Fibroblast of skin of scalp (primary cell): ENCODE measurements around the gene EBP. TPM values are rescaled to one million over a fixed set of nuclear protein-coding genes. Genes with fewer than 3 reads are reported as not detected.

Experiments
- DNase-seq: peaks from one replicate; pipeline ENCODE4 v3.0.0-alpha.2; 2013
- polyA plus RNA-seq, 2 experiments: library from polyadenylated mRNA; unstranded; fragments of 120-200 nt; gene quantifications; one replicate each; pipeline ENCODE4 v1.2.1, GENCODE V29; 2013; ENCODE audit not compliant: insufficient read length in 2 of 2

Gene EBP
- 28.2 TPM for polyA plus RNA-seq (2013, experiment 1 of 2; ENCODE audit: insufficient read length)
- 28.6 TPM for polyA plus RNA-seq (2013, experiment 2 of 2; ENCODE audit: insufficient read length)

DNA sequence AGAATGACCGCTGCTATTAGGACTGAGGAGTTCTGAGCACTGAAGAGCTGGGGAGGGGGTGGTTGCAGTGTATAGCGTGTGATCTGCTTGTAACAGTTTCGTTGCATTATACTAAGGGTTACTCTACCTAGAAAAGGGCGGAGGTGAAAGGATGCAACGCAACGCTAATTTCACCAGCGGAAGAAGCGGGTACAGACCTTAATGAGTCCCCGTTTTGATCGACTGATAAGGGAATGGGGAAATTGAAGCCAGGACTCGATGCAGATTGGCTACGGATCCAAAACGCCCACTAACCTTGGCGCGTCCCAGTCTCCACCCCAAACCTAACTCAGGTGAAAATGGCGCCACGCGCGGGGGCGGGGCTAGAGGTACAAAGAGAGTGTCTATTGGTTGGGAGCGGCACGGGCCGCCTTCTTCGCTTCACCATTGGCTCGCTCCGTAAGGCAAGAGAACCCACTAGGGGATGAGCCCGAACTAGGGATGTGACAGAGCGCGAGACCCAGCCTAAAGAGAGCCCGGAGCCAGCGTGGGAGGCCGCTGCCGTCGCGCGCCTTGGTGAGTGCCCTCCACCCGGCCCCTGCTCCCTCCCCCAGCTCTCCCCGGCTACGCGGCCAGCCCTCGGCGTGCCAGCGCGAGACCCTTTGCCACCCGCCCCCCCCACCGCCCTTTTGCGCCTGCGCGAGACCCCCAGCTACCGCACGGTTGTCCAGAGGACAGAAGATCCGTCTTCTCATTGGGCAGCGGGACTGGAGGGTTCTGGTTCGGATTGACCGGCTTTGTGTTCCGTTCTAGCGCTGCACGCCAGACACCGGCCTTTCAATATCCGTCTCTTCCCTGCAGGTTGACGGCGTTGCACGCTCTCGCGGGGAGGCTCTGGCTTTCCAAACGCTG is at the start of gene EBP:
EBP (plus strand) TSS at position 456 of the 891 bp plus-strand sequence. CDS start 1,964 bp downstream, outside the sequence.
- peak; percentile 81 for DNase-seq

DNA sequence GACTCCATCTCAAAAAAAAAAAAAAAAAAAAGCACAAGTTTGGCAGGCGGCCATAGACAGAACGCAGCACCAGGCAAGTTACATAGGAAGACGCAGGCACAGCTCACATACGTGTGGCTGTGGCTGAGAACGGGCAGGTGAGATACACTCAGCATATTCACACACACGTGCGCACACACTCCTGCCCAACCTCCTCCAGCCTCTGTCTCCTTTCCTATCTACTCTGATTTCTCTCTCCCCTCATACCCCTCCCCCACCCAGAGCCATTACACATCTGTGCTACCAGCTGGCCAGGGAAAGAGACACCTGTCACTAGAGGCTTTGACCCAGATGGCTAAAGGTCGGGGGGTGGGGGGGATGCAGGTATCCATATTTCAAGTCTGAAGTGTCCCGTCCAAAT is 49.4 kb upstream of the EBP start:
- no peak for DNase-seq

DNA sequence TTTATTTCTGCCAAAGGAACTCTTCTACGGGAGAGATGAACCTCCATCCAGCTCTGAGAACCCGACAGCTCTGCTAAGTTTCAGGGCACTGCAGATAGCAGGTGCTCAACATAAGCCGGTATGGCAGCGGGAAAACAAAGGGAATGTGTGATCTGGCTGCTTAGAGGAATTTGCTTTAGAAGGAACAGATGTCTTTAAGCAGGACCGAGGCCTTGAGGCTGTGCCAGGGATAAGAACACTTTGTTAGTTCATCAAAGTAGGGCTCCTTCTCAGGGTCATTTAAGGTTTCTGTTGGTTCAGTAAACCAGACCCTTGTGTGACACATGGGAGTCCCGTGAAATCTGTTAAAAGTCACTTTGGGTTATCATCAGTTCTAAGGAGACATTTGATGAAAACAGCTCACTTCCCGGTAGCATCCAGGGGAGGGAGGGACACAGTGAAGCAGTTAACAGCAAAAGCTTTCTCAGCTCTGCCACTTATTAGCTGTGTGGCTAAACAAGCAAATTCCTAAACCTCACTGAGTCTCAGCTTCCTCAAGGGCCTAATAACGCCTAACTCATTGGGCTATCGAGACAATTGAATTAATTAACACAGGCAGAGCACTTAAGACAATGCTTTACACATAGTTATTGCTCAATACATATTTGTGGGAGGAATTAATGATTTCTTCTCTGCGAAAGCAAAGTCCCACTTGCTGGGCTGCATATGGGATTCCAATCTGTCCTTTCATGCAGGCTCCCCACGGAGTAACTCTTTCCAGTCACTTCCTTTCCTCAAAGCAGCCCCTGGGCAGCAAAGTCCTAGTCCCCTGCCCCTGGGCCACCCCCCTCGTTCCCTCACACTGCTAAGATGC is 48.5 kb upstream of the EBP start:
- DNase-seq = peak; percentile 53

DNA sequence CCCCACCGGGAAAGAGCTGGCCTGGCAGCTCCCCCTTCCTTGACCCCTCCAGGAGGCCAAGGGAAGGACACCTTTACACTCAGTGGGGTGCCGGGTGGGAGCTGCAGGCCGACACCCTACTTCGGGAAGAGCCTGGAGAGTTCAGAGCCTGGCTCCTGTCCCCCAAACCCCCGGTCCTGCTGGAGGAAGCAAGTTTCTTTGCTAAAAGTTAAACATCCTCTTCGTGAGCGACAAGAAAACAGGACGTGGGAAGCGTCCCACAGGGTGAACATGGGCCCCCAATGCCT is 48.0 kb upstream of the EBP start:
- DNase-seq = no peak

DNA sequence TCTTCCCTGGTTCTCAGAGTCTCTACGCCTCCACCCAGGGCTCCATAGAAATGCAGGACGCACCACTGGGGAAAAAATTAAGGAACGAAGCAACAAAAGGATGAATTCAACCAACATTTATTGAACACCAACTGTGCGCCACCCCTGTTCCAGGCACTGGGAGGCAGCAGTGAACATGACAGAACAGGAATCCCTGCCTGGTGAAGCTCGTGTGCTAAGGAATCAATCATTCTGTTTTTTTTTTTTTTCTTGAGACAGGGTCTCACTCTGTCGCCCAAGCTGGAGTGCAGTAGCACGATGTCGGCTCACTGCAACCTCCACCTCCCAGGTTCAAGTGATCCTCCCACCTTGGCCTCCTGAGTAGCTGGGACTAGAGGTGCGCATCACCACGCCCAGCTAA is 47.5 kb upstream of the EBP start:
- peak; percentile 45 for DNase-seq

DNA sequence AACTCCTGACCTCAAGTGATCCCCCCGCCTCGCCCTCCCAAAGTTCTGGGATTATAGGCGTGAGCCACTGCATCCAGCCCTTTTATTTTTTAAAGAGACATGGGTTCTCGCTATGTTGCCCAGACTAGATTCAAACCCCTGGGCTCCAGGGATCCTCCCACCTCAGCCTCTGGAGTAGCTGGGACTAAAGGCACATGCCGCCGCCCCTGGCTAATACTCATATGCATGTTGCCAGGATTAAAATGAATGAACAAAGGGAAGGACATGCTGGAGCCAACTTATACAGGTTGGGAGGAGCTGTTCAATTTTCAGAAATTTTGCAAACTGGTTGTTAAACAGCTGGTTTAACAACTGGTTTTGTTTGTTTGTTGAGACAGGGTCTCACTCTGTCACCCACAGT is 47.0 kb upstream of the EBP start:
- DNase-seq = no peak

DNA sequence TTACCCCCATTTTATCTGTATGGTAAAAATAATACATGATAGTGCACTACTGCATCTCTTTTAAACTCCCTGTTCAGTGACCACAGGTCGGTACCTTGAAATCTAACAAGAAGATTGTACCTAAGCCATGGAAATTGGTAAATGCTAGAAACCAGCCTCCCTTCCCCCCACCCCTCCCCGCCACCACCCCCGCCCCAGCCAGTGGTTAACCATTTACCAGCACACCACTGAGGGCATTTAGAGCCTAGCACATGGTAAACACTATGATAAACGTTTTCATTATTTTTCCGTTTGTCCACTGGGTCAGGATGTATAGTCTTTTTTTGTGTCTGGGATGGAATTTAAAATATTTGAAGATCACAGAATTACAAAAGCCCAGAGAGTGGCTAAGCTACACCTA is 46.3 kb upstream of the EBP start:
- no peak for DNase-seq

DNA sequence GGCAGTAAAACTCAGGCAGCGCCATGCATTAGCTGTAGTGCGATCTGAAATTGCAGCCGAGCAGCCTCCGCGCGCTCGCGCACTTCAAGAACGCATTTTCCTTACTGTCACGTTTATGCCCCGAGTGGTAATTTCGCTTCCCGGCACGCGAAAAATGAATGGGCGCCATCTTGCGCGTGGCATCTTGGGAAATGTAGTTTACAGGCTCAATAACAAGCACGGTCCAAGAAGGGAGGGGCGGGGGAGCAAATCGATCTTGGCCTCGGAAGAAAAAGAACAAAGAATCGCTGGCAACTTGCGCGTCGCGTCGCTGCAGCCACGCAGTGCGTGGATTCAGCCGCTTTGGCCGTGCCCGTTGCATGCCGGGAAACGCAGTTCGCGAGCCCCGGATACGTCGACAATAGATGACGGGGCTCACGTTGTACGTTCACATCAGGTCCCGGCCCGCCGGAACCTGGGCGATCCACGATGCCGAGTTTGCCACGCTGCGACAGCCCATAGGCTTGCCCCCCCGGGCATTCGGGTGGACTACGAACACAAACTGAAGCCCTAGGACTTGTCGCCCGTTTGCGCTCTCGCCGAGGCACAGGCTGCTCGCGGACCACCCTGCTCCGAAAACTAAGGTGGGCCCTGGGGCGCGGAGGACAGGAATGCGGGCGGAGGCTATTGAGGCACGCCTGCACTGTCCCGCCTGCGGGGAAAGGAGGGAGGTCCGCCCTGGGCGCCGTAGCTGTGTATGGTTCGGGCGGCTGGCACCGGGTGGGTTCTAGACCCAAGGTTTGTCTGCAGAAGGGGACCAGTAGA is 45.6 kb upstream of the EBP start, which contains the start of gene FTSJ1:
FTSJ1 (plus strand) TSS at position 426 of the 804 bp plus-strand sequence. CDS start 1,849 bp downstream, outside the sequence.
- peak; percentile 93 for DNase-seq

DNA sequence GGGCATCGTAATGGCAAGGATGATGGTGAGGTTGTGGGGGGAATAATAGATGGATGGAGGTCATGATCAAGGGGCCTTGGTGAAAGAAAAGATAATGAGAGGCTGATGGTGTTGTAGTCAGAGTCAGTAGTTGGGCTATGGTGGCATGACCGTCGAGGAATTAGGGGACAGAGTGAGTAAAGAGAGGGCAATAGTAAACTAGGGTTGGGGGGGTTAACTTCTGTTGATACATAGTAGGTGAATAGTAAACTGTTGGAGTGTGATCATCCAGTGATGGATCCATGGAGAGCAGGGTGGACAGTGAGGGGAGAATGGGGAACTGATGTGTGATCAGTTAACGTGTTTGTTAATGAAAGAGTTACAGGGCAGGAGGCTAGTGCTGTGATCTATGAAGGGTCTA is 44.7 kb upstream of the EBP start:
- DNase-seq = no peak

DNA sequence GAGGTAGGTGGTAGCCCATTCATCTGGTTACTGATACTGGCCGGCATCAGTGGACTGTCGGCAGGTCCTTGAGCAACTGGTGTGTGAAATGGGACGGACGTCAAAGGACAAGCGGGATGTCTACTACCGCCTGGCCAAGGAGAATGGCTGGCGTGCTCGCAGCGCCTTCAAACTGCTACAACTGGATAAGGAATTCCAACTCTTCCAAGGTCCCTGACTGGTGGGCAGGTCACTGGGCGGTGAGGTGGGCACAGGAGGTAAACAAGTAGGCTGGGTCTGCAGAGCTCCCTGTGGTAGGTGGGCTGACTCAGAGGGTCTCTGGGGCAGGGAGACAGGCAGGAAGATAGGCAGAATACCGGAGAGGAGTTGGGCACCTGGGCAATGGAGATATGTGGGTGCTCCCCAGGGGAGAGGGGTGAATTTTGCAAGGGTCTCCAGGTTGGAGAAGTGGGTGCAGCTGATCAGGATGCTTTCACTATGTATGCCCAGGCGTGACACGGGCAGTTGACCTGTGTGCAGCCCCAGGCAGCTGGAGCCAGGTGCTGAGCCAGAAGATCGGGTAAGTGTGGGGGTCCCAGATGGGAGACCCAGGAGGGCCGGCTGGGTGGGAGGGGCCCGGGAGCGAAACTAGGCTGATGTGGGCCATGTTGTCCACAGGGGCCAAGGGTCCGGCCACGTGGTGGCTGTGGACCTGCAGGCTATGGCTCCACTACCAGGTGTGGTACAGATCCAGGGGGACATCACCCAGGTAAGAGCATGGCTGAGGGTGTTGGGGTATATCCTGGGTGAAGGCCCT is 43.5 kb upstream of the EBP start:
- DNase-seq = no peak

DNA sequence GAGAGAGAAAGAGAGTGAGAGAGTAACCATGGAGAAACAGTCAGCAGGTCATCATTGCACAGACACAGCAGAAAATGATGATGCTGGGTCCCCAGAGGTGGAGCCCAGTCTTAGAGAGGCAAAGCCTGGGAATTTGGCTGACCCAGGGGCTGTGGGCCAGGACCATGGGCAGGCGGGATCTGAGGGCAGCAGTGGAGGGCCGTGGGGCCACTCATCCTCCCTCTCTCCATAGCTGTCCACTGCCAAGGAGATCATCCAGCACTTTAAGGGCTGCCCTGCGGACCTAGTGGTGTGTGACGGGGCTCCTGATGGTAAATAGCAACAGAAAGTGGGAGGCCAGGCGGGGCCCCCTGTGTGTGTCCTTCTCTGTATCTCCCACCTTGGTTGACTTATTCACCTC is 42.8 kb upstream of the EBP start:
- DNase-seq = no peak

DNA sequence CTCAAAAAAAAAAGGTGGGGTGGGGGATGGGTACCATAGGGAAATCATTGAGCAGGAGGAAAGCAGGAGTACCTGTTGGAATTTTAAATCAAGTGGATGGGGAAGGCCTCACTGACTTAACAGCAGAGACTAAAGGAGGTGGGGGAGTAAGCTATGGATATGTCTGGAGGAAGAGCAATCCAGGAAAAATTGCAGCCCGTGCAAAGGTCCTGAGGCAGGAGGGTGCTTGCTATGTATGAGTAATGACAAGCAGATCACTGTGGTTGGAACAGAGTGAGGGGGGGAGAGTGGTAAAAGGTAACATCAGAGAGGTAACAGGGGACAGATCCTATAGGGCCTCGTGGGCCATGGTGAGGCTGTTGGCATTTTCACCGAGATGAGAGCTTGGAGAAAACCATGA is 41.5 kb upstream of the EBP start:
- DNase-seq = no peak

DNA sequence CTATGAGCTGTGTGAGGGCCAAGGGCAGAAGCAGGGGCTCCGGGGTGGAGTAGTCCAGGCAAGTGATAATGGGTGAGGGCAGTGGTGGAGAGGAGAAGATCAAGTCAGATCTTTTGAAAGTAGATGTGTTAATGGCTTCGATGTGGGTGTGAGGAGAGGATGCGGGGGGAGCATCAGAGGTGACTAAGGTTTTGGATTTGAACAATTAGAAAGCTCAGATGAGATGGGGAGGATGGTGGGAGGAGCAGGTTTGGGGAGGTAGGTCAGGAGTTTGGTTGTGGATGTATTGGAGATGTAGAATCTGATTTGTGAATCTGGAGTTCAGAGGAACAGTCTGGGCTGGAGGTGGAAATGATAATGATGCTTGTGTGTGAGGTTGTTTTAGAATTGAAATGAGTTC is 41.0 kb upstream of the EBP start:
- no peak for DNase-seq

DNA sequence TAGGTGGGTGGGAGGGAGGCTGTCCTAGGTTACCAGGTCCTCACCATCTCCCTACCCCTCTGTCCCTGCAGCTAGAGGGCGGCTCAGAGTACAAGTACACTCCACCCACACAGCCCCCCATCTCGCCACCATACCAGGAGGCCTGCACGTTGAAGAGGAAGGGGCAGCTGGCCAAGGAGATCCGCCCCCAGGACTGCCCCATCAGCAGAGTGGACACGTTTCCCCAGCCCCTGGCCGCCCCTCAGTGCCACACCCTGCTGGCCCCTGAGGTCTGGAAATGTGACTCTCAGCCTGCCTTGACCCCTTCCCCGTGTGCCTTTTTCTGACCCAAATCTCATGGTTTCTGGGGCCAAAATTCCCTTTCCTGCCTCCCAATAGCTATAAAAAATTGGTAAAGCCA is 39.1 kb upstream of the EBP start:
- DNase-seq = no peak

DNA sequence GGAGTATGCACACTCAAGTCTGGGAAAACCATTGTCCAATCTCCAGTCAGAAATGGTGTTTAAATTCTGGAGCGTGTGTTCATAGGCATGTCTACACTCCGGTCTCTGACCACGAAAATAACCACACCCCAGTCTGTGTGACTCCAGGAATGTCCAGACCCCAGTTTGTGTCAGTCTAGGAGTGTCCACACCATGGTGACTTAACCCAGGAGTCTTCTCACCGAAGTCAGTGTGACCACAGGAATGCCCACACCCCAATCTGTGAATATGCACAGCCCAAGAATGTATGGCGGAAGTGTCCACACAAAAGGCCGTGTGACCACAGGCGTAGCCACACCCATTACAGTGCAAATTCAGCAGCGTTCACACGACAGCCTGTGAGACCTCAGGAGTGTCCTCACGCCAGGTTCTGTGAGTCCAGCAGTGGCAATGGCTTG is 34.2 kb upstream of the EBP start:
- peak; percentile 96 for DNase-seq

DNA sequence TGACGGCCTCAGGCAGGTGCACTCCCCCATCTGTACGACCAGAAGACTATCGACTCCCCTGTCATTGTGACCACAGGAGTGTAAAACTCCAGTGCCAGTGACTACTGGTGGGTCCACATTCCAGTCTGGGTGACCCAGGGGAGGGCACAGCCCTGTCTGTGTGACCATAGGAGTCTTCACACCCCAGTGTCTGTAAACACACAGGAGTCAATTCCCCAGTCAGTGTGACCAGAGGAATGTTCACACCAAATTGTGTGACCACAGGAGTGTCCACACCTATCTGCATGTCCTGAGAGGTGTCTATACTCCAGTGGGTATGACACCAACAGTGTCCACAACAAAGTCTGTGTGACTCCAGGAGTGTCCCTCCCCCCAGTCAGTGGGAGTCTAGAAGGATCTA is 33.6 kb upstream of the EBP start:
- DNase-seq = no peak

DNA sequence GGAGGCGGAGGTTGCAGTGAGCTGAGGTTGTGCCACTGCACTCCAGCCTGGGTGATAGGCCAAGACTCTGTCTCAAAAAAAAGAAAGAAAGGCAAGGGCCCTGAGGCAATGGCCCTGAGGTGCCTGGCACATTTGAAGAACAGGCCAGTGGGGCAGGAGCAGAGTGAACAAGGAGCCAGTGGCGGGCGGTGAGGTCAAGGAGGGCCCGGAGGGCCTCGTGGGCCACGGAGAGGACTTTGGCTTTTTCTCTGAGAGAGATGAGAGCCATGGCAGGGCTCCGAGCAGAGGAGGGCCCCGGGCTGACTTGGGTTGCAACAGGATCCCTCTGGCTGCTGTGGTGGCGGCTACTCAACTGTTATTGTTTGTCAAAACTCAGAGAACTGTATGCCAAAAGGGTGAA is 32.3 kb upstream of the EBP start:
- no peak for DNase-seq

DNA sequence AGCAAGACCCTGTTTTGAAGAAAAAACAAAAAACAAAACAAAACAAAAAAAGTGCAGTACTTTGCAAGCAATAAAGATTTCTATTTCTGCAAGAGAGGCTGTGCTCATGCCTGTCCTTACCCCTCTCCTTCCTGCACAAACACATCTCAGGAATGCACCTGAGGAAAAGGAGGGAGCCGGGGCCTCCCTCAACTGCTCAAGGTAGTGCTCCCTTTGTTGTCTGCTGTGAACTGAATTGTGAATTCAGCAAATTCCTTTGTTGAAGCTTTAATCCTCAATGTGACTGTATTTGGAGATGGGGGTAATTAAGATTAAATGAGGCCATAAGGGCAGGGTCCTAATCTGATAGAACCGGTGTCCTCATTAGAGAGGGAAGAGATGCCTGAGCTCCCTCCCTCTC is 31.7 kb upstream of the EBP start:
- no peak for DNase-seq

DNA sequence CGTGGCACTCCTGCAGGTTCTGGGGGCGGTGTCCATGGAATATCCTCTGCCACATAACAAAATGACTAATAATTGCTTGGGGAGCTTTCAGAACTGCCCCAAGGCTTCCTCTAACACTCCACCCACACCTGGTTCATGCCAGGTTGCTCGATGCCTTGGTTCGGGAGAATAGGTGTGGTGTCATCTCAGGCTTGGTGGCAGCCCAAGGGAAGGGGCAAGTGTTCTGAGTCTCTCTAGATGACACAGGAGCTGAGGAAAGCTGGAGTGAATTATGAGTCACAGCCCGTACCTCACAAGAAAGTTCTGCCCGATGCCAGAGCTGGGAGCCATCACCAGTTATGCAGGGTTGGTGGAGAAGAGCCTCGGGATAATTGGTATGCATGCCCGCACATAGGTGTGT is 30.9 kb upstream of the EBP start:
- no peak for DNase-seq

DNA sequence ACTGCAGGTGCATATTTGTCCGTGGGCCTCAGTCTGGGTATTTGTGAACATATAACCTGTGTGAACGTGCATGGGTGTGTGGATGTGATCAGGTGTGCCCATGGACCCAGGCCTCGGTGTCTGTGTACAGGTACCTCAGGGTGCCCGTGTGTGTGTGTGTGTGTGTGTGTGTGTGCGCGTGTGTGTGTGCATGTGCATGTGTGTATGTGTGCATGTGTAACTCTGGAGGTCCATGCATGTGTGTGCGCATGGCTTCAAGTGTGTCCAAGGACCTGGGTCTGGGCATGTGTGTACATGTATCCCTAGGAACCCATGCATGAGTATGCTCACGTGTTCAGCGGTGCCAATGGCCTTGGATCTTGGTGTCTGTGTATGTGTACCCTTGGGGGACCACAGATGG is 29.8 kb upstream of the EBP start:
- DNase-seq = no peak

DNA sequence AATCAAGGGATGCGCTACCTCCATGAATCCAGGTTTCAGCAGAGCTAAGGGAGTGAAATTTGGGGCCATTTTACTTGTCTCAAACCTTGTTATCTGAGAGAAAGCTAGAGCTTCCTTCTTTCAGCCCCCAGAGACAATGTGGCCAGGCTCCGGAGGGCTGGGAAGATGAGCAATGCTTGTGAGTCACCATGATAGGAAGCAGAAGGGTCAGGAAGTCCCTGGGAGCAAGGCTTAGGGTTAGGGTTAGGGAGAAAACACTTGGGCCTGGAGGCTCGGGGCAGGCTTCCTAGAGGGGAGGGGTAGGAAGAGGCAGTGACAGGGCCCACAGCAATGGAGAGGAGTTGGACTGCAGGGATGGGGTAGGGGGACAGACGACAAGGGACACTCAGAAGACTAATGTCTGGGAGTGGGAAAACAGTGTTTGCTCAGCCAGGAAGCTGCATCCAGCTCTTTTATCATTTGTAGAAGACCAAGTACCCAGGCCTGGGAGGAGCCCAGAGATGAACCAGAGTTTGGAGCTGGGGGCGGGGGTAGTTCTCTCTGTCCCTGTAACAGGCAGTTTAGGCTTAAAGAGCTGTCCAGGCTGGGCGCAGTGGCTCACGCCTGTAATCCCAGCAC is 29.2 kb upstream of the EBP start:
- peak; percentile 66 for DNase-seq
